Activated CD4-positive, alpha-beta T cell treated with anti-CD3 and anti-CD28 coated beads for 1 hour (primary cell): ENCODE results near the gene IQGAP2.
A peak's percentile ranks its signal among the peaks of the same experiment; 100 is the strongest.

ENCODE experiments used
- DNase-seq: peaks from one replicate; pipeline ENCODE4 v3.0.0-alpha.2; 2020

Gene IQGAP2

DNA sequence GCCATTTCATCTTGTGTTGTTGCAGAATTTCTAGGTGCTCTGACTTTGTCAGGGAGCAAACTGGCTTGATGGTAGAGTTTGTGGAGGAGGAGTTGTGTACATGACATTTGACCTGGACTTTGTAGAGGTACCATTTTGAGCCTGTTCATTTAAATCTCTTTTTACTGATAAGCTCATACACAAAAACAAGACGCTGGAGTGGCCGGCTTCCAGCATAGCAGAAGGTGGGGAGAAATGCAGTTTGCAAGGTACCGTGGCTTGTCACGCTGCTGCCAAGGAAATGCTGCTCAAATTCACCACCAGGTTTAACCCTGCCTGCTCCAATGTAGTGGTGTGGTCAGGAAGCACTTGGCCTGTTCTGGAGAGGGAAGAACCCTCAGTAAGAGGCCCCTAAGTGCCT is 18.9 kb upstream of the IQGAP2 start:
- no peak for DNase-seq

DNA sequence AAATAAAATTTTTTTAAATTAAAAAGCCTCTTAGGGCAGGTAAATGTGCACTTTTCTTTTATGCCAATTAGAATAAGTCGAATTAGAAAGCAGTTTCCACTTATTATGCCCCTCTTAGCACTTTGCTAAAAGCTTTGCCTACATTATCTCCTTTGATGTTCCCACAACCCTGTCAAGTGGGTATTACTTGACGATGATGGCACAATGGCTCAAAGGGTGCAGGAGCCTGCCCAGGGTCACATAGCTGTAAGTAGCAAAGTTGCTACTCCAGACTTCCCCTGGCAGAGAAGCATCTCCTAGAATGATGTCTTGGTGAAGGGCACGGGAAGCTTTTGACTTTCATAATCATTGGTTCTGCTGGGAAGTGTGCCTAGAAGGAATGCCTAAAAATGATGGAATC is 18.4 kb upstream of the IQGAP2 start:
- no peak for DNase-seq

DNA sequence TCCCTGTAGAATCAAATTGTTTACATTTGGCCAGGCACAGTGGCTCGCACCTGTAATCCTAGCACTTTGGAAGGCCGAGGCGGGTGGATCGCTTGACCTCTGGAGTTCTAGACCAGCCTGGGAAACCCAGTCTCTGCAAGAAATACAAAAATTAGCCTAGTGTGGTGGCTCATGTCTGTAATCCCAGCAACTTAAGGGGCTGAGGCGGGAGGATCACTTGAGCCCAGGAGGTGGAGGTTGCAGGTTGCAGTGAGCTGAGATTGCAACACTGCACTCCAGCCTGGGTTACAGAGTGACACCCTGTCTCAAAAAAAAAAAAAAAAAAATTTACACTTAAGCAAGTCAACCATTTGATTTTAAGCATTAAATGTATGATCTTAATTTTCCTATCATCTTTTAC is 17.5 kb upstream of the IQGAP2 start:
- no peak for DNase-seq

DNA sequence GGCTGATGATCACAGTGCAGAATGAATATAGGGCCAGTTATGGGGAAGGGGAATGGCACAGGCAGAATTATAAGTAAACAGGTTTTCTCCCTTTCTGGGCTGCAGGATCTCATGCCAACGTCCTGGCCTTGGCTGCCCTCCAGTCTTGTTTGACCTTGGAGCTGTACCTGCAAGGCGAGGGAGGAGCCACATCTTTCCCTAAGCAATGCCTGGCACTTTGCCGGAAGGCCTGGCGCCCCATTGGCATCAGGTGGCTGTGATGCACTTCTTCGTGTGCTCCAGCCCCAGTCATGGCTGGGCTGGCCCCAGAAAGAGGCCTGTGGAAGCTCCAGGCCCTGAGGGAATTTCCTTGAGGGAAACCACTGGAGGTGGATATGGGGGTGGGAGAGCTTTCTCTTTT is 16.7 kb upstream of the IQGAP2 start:
- no peak for DNase-seq

DNA sequence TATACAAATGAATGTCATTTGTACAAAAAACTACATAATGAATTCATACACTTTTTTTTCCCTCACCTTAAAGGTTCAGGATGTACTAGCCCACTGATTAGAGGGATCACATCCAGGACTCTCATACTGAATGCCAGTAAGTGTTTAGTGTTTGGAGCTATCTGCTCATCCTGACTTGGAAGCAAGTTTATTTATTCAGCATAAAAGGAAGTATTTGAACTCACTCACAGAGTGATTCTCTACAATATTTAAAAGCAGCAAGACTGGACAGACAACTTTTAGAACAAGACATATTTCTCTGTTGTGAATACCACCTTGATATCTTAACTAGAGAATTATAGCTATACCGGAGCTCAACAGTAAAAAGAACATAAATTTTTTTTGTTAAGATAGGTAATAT is 14.8 kb upstream of the IQGAP2 start:
- no peak for DNase-seq

DNA sequence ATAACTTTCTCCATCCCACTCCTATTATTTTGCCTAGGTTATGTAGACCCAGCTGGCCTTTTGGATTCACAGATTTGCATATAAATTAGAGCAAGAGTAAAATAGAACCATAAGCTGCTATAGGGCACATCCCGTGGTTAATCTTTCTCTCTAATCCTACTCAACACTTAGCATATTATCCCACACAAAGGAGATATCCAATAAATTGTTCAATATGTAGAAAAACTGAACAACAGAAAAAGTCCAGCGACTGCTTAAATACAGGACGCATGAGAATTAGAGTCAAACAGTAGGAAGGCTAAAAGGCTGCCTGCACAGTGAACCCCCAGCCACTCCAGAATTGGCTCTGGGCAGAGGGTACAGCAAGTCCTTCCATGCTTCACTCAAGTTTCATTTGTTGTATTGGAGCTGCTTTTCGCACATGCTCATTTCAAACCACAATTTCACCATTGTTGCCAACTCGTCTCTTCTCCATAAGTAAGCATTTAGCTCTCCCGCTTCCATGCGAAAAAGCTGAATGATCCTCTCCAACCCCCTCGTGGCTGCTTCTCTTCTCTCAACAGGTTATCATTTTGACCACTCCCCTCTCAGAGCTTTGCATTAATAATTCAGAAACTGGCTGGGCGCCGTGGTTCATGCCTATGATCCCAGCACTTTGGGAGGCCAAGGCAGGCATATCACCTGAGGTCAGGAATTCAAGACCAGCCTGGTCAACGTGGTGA is 14.1 kb upstream of the IQGAP2 start:
- DNase-seq: no peak

DNA sequence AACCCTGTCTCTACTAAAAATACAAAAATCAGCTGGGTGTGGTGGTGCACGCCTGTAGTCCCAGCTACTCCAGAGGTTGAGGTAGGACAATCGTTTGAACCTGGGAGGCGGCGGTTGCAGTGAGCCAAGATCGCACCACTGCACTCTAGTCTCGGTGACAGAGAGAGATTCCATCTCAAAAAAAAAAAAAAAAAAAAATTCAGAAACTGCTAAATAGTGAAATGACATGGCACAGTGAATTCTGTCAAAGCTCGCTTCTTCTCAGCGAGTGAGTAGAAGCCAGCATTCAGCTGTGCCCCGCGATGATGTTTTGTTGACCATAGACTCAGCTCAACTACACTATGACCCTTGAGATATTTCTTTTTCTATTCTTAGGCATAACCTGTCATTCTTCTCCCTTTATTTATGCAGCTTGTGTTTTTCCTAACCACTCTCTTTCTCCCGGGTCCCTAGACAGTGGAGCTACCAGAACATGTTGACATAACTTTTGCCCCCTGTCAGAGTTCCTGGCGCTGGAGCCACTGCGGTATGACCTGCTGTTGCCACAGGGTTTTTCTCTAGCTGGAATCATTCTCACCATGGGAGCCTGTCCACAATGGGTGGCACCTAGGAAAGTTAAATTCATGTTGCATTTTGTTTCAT is 13.5 kb upstream of the IQGAP2 start:
- DNase-seq: no peak

DNA sequence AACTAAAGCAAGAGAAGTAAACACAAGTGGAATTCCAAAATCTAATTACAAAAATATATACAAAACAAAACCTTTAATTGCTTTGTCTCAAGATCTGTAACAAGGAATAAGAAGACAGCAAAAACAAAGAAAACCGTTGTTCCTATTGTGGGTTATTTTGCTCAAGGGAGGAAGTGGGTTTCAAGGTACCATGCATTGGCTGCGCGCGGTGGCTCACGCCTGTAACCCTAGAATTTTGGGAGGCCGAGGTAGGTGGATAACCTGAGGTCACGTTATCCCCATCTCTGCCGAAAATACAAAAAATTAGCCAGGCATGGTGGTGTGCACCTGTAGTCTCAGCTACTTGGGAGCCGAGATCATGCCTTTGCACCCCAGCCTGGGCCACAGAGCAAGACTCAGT is 12.1 kb upstream of the IQGAP2 start:
- DNase-seq: no peak

DNA sequence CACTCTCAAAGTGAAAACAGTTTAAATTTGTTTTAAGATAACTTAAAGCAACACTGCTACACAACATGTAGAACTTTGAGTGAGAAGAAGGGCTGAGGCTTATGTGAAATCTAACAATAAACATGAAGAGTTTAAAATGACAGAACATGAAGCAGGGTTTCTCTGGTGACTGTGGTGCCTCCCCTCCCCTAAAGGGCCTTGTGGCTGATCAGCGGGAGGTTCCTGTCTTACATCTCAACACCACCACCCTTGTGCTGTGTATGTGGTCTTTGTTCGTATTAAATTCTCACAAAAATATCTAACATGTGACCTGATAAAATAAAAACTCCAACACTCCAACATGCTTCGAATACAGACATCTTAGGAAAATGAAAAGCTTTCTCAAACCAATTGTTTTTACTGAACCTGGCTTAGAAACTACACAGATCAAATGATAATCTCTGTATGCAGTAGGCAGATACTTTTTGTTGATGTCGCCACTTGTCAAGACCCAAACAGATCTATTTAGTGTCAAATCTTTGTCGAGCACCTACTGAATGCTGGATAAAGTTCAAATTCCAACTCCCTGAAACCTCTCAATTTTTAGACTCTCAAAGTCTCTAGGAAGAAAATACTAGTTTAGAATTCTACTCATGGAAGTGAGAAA is 9.9 kb upstream of the IQGAP2 start:
- DNase-seq: no peak

DNA sequence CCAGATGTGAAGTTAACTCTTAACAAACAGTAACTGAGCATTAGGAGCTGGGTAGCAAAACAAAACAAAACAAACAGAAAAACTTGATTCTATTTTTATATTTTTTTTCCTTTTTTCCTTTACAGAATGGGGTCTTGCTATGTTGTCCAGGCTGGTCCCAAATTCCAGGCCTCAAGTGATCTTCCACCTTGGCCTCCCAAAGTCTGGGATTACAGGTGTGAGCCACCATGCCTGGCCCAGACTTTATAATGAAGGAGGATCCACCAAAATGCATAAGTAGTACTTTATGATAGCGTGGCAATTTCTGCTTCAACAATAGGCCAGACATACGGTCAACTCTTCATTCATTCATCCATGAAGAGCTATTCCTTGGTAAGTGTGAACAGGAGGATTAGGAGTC is 5.9 kb upstream of the IQGAP2 start:
- no peak for DNase-seq

DNA sequence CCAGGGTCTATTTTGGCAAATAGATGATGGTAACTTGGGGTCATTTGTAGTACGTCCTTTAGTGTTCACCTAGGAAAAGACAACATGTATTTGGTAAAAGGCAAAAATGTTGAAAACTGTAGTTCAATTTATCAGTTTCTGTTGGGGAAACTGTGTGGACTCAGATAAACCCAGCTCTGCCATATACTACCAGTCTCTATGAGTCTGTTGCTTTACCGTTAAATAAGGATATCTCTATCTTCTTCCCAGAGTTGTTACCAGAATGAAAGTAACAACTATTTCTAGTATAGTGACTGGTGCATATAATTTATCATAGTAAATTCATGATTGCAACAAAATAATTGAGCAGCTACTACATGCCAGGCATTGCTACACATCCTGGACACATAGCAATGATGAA is 3.8 kb upstream of the IQGAP2 start:
- no peak for DNase-seq

DNA sequence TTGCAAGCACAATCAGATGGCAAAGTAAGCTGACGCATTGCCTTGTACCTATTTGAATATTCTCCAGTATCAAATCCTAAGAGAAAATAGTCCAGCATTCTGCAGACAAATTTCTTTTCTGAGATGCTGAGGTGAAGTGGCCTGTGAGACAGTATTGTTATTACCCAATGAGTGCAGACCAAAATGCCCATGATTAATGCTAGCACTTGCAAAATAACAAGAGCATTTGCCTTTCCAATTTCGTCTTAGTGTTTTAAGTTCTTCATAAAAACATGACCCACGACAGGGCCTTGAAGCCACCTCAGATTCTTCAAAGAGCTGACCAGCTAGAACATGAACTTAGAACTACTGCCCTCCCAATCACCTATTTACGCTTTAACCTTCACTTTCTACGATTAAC is 2.6 kb upstream of the IQGAP2 start:
- no peak for DNase-seq

DNA sequence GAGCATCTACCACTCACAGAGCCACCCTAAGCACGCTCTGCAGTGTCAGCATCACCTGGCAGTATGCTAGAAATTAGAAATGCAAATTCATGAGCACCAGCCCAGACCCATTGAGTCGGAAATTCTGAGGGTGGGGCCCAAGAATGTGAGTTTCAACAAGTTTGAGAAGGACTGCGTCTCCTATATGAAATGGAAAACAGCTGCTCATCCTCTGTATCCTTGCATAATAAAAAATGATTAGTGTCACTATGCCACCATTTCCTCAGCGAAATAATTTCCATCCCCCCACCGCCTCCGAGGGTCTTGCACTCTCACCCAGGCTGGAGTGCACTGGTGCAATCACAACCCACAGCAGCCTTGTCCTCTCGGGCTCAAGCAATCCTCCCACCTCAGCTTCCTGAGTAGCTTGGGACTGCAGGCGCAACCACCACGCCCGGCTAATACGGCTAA is 1.3 kb upstream of the IQGAP2 start:
- DNase-seq: no peak

DNA sequence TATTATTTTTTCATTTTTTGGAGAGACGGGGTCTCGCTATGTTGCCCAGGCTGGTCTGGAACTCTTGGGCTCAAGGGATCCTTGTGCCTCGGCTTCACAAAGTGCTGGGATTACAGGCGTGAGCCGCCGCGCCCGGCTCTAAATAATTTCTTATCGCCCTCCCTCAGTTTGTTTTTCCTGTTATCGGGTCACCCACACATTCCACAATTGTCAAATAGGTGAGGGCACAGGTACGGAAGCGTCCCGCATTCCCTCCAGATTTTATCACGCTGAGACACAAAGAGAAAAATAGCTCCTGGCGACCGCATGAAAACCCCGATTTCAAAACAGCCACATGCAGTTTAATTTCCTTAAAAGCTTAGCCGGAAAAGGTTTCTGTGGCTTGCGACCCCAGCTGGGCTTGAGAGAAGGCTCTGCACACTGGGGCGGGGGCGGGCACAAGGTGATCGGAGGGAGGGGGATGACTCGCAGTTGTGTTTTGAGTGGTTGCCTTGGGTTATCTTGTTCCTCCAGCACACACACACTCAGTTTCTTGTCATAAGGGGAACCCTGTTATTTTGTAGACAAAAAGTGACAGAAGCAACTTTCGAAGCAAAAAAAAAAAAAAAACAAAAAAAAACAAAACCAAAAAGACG is 717 bp upstream of the IQGAP2 start:
- peak; percentile 54 for DNase-seq

DNA sequence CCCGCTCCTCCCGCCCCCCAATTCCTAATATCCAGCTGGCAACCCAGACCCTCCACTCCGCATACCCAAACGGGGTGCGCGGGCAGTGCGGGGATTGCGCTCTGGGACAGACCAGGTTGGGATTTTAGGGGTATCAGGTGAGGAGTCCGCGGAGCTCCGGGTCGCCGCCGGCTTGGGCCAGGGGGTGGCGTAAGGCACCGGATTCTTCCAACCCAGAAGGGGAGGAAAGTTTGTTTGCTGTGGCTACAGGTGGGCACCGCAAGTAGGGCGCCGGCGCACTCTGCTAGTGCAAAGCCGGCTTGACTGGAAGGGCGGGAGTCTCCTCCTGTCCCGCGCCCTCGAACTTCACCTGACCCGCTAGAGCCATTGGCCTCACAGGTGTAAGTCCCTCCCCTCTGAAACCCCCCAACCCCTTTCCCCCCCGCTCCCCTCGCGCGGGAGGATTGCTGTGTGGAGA is 709 bp downstream of the IQGAP2 start:
- peak; percentile 49 for DNase-seq

DNA sequence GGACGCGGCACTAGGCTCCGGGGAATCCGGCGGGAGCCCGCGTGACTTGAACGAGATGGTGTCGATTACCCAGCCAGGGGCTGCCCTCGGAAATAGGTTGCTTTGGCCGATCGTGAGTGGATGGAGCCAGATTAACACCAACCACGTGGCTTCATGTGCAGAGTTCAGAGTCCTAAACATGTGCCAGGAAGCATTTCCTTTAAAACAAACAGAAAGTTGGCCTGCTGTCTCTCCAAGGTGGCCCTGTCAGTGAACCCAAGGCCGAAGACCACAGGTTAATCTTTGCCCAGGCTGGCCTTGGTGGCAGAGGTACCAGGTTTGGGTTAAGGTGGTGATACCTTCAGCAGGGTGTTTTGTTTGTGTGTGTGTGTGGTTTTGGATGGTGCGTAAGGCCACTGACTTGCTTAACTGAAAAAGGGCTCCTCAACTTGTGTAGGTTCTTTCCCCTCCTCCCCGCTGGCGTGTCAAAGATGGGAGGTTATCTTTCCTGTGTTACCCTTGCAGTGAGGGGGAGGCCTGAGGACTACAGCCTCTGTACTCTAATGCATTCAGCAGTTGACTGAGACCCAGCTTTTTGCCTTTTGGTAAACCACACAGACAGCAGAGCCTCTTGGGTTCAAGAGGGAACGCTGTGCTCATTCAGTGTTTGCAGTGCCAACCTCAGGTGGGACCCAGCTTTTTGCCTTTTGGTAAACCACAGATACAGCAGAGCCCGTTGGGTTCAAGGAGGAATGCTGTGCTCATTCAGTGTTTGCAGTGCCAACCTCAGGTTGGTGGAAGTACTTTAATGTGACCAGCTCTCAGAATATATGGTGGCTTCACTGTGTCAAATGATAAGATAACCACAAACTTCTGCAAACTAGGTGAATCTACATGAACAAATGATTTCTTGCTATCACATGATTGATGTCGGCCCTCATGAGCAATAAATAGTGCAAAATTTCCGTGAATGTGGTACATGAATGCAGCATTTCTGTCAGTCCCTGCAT is 1.4 kb downstream of the IQGAP2 start:
- DNase-seq: peak; percentile 42

DNA sequence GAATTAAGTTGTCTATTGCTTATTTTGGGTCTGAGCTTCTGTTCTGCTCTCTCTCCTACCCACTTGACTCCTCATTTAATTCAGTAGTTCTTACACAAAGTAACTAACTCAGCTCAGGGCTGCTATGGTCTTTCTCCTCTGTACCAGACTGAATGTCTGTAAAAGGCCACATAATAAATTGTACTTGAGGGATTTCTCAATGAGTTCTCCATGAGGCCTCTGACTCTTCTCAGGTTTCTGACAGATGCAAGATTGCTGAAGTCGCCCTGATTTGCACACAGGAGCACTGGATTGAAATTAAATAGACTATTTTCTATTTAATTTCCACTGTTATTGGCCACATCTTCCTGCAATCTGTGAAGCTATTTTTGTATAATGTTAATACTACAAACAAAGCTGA is 2.9 kb downstream of the IQGAP2 start:
- DNase-seq: no peak

DNA sequence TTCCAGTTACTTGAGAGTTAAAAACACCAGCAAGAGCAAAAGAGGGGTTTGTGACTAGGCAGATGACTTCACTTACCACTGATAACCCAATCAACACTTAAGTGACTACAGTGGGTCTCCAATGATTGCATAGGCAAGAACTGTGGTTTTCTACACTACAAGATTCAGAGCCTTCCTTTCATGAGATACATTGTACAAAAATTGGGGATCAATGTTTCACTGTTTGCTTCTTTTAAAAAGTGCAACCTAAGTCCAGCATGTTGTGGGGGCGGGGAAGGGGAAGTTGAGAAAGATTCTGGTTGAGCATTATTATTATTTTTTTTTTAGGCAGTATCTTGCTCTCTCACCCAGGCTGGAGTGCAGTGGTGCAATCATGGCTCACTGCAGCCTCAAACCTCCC is 3.6 kb downstream of the IQGAP2 start:
- DNase-seq: no peak

DNA sequence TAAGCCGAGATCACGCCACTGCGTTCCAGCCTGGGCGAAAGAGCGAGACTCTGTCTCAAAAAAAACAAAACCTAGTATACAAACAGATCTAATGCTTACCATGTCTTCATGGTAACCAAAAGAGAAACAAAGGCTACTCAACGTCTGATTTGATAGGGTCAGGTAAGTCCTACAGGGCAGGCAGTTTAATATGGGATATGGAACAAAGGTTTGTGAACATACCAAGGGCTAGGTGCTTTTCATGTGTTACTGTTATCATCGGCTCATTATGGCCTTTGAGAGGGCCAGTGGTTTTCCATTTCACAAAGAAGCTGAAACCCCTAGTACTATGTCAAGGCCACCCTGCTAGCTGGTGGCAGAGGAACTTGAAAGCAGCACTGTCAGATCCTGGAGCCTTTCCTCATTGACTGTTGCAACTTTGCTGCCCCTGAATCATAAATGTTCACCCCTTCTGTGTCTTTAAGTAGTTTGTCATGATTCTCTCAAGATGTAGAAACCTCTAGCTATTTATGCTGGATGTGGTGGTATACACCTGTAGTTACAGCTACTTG is 5.1 kb downstream of the IQGAP2 start:
- DNase-seq: no peak

DNA sequence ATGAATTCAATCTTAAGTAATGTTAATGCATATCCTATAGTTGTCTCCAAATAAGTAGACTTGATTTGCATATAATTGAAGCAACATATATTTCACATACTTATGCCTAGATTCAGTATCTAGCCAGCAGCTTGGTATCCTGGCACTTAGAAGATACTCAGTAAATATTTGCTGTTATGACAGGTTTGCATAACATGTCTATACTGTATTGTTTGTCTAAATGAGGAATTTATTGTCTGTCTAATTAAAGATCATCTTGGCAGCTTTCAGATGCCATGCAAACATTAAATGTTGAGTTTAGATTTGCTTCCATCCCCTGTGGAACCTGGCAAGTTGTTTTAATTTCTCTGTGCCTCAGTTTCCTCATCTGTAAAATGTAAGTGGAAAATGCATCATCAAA is 9.4 kb downstream of the IQGAP2 start:
- DNase-seq: no peak

DNA sequence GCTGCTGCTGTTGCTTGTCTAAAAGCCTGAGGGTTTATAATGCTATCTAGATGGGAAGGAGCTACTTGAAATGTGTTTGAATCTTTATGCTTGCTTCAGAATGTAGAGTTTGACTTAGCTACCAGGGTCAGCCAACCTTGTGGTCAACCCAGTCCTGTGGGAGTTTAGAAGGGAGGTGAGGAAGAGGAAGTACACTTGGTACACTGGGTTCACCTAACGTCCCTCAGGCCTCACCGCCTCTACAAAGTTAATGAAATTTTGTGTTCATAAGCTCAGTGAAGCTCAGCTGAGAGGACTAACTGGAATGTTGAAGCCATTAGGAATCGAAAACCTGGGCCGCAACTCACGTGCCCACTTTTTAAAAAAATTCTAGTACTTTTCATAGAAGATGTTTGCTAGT is 10.7 kb downstream of the IQGAP2 start:
- no peak for DNase-seq

DNA sequence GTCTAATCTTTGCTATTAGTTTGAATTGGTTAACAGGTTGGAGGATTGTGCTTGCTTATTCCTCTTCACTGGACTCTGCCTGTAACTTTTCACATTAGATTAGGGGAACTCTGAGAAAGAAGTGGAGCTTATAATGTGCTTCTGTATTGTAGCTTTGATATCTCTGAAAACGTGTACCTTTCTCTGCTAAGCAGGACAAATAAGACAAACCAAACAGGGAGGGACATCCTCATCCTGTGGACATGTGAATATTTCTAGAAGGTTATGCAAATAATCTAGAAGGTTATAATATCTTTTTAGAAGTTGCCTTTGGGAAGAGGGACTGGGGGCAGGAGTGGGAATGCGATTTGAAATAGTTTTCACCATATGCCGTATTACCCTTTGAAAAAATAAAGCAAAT is 11.7 kb downstream of the IQGAP2 start:
- DNase-seq: no peak
